IMR-90 (cell line): ENCODE results near the gene ATOH8. TPM values are rescaled to one million over a fixed set of nuclear protein-coding genes. Genes with fewer than 3 reads are reported as not detected.

Experiments used
- ATAC-seq: fragments of 200-7000 bp; cut with Tn5 transposase; 2 replicates; pipeline ENCODE4 v1.9.1; 2020; ENCODE audit warnings: low read depth, mild to moderate bottlenecking, moderate library complexity
- BruUV-seq: library from RNA; stranded (reverse); fragments of 400-500 nt; replicated peaks from 2 replicates; lab custom pipeline; 2021; lab: Mats Ljungman, UMichigan
- CTCF ChIA-PET: fragments of 300-600 bp; formaldehyde crosslinking; extraction: SDS; loops from one replicate; lab custom pipeline; 2021; ENCODE audit warnings: antibody characterized with exemption; lab: Yijun Ruan, JAX
- POLR2A ChIA-PET: fragments of 300-600 bp; sonication (Branson Sonifier 250); formaldehyde crosslinking; loops from one replicate; lab custom pipeline; 2022; ENCODE audit warnings: antibody characterized with exemption; ENCODE audit not compliant: unreplicated experiment; lab: Charles Lee
- DNase-seq: peaks from one replicate; pipeline ENCODE4 v3.0.0; 2013
- H2AFZ ChIP-seq: replicated peaks from 2 replicates; pipeline ENCODE3; 2013; ENCODE audit warnings: low read length, mild to moderate bottlenecking; ENCODE audit not compliant: poor library complexity
- H2AK5ac ChIP-seq: 2 replicates; pipeline ENCODE4 v1.6.1; 2013; ENCODE audit warnings: low read depth, low read length, inconsistent platforms
- H2AK9ac ChIP-seq: replicated peaks from 2 replicates; pipeline ENCODE3; 2013; ENCODE audit warnings: mild to moderate bottlenecking, low read depth, low read length, moderate library complexity; ENCODE audit not compliant: poor library complexity
- H2BK120ac ChIP-seq: 2 replicates; pipeline ENCODE4 v1.6.1; 2013; ENCODE audit warnings: low read depth, low read length, inconsistent platforms
- H2BK15ac ChIP-seq: 3 replicates; pipeline ENCODE4 v1.6.1; 2013; ENCODE audit warnings: low read depth, low read length, inconsistent platforms
- H2BK20ac ChIP-seq: 2 replicates; pipeline ENCODE4 v1.6.1; 2013; ENCODE audit warnings: low read depth, mild to moderate bottlenecking, inconsistent platforms, low read length, moderate library complexity
- H2BK5ac ChIP-seq: 2 replicates; pipeline ENCODE4 v1.6.1; 2013; ENCODE audit warnings: mild to moderate bottlenecking, low read depth, low read length, inconsistent platforms; ENCODE audit not compliant: poor library complexity, severe bottlenecking
- H3K14ac ChIP-seq: replicated peaks from 2 replicates; pipeline ENCODE4 v1.6.1; 2013; ENCODE audit warnings: low read depth, low read length, inconsistent platforms
- H3K18ac ChIP-seq: 2 replicates; pipeline ENCODE4 v1.6.1; 2013; ENCODE audit warnings: low read depth, low read length, control low read depth
- H3K23ac ChIP-seq: 2 replicates; pipeline ENCODE4 v1.6.1; 2013; ENCODE audit warnings: low read depth, low read length, inconsistent platforms
- H3K27ac ChIP-seq: 2 replicates; pipeline ENCODE4 v1.5.1; 2013; ENCODE audit warnings: mild to moderate bottlenecking, control low read depth, low read length; ENCODE audit not compliant: insufficient read depth
- H3K27me3 ChIP-seq: 2 replicates; pipeline ENCODE4 v1.6.1; 2013; ENCODE audit warnings: low read length; ENCODE audit not compliant: control insufficient read depth, insufficient read depth
- H3K36me3 ChIP-seq: 2 replicates; pipeline ENCODE4 v1.6.1; 2013; ENCODE audit warnings: low read length, mixed read lengths; ENCODE audit not compliant: control insufficient read depth, insufficient read depth
- H3K4ac ChIP-seq: 2 replicates; pipeline ENCODE4 v1.6.1; 2013; ENCODE audit warnings: low read depth, low read length, inconsistent platforms
- H3K4me1 ChIP-seq: 2 replicates; pipeline ENCODE4 v1.6.1; 2013; ENCODE audit warnings: low read length, mixed read lengths; ENCODE audit not compliant: control insufficient read depth, insufficient read depth
- H3K4me2 ChIP-seq: 2 replicates; pipeline ENCODE4 v1.6.1; 2013; ENCODE audit warnings: low read depth, mild to moderate bottlenecking, control low read depth, low read length, moderate library complexity
- H3K4me3 ChIP-seq: 2 replicates; pipeline ENCODE4 v1.5.1; 2013; ENCODE audit warnings: low read depth, mild to moderate bottlenecking, control low read depth, low read length, moderate library complexity; ENCODE audit not compliant: insufficient read depth
- H3K56ac ChIP-seq: 2 replicates; pipeline ENCODE4 v1.6.1; 2013; ENCODE audit warnings: low read length, inconsistent platforms; ENCODE audit not compliant: insufficient read depth; ENCODE audit errors: extremely low read depth
- H3K79me1 ChIP-seq, 2 experiments: 2 replicates each; pipeline ENCODE4 v1.6.1; 2013; ENCODE audit warnings: low read length in 2 of 2, inconsistent platforms in 1 of 2, low read depth in 1 of 2
- H3K9ac ChIP-seq: 2 replicates; pipeline ENCODE4 v1.6.1; 2013; ENCODE audit warnings: low read depth, low read length, control low read depth
- H3K9me1 ChIP-seq: 2 replicates; pipeline ENCODE4 v1.6.1; 2013; ENCODE audit warnings: low read length, inconsistent platforms; ENCODE audit not compliant: insufficient read depth
- H3K9me3 ChIP-seq: 2 replicates; pipeline ENCODE4 v1.6.1; 2013; ENCODE audit warnings: low read length; ENCODE audit not compliant: control insufficient read depth, insufficient read depth
- H4K20me1 ChIP-seq: 2 replicates; pipeline ENCODE4 v1.6.1; 2013; ENCODE audit warnings: low read length, inconsistent platforms; ENCODE audit not compliant: insufficient read depth
- H4K5ac ChIP-seq: 2 replicates; pipeline ENCODE4 v1.6.1; 2013; ENCODE audit warnings: mild to moderate bottlenecking, low read depth, low read length, control low read depth
- H4K8ac ChIP-seq, 2 experiments: 2 replicates each; pipeline ENCODE4 v1.6.1; 2013; ENCODE audit warnings: low read depth in 2 of 2, low read length in 2 of 2, control low read depth in 1 of 2, inconsistent platforms in 1 of 2
- H4K91ac ChIP-seq: 2 replicates; pipeline ENCODE4 v1.6.1; 2013; ENCODE audit warnings: low read depth, low read length, inconsistent platforms; ENCODE audit not compliant: insufficient read depth
- NFE2L2 ChIP-seq: fragments of 150-350 bp; IDR thresholded peaks from 2 replicates; pipeline ENCODE4 v1.6.1; 2016; ENCODE audit warnings: low read depth, mild to moderate bottlenecking, low read length
- POLR2A ChIP-seq: IDR thresholded peaks from 2 replicates; pipeline ENCODE4 v1.6.1; 2012; ENCODE audit warnings: mild to moderate bottlenecking, low read depth, low read length
- RFX5 ChIP-seq: IDR thresholded peaks from 2 replicates; pipeline ENCODE4 v1.8.0; 2012; ENCODE audit warnings: low read depth, mild to moderate bottlenecking, low read length, moderate library complexity
- SMC3 ChIP-seq: fragments of 150-350 bp; IDR thresholded peaks from 2 replicates; pipeline ENCODE4 v1.6.1; 2016; ENCODE audit warnings: low read depth, mild to moderate bottlenecking, antibody characterized with exemption, low read length, moderate library complexity
- WGBS, 2 experiments: methylation state at CpG; one replicate each; pipeline versions ENCODE4 v1.1.5 to v1.1.7; 2013; ENCODE audit warnings: missing lambda C conversion rate in 2 of 2; ENCODE audit not compliant: insufficient read length in 1 of 2; ENCODE audit errors: extremely low coverage in 2 of 2; 5-methylcytosine and 5-hydroxymethylcytosine counted together
- dilution Hi-C: fragments of 300-500 bp; cut with HindIII; formaldehyde crosslinking; loops from one replicate; pipeline ENCODE4 v1.14.3; 2018; ENCODE audit warnings: low sequenced_read_pairs; ENCODE audit not compliant: unreplicated experiment
- in situ Hi-C: fragments of 300-500 bp; cut with MboI; formaldehyde crosslinking; loops from 3 replicates; pipeline ENCODE4 v1.14.3; 2019; ENCODE audit warnings: low sequenced_read_pairs, inconsistent platforms, mixed read lengths
- intact Hi-C: fragments of 100-400 bp; cut with micrococcal nuclease; formaldehyde crosslinking; loops from 2 replicates; pipeline ENCODE4 v1.10.0; 2022
- polyA plus RNA-seq, 3 experiments: library from polyadenylated mRNA; depleted of rRNA; stranded (reverse); fragments of >200 nt; gene quantifications; 2 replicates each; pipeline ENCODE4 v1.2.3, GENCODE V29; 2012; ENCODE audit warnings: low replicate concordance in 1 of 3
- total RNA-seq: library from RNA; depleted of rRNA; stranded (reverse); fragments of >200 nt; gene quantifications from 2 replicates; pipeline ENCODE4 v1.2.3, GENCODE V29; 2012

The ATOH8 gene
- total and polyA plus RNA-seq, 2 of the 4 experiments (the other 2 are of a cell fraction), result 7.9 to 9.0 TPM

- Histone ChIP-seq H3K9ac (no peak overlapping the region), H3K18ac (no peak overlapping the region), H3K4me2 (no peak overlapping the region), H2AFZ (no peak overlapping the region), H3K4ac (no peak overlapping the region), H3K27ac (no peak overlapping the region), H2BK15ac (no peak overlapping the region), H3K56ac (no peak overlapping the region), H3K79me1 (peaks cover 0 to 11% of the 10 kb centered on the region in 2 experiments; a peak in 3 of 4 replicates), H3K36me3 (peaks cover 27% of the 10 kb centered on the region), H3K23ac (no peak overlapping the region), H3K27me3 (no peaks in the 10 kb centered on the region), H2BK120ac (no peak overlapping the region), H4K91ac (no peak overlapping the region), H3K9me3 (no peaks in the 10 kb centered on the region), H3K4me1 (peaks cover 17% of the 10 kb centered on the region), H4K20me1 (no peaks in the 10 kb centered on the region; the same call in 1 of the 2 replicates), H2BK20ac (no peak overlapping the region), H4K8ac (no peak overlapping the region), H3K14ac (0 out of 2 replicates have a peak overlapping the region, but pooled peaks have one; percentile 39), H4K5ac (no peak overlapping the region), H3K9me1 (peaks cover 18% of the 10 kb centered on the region), H3K4me3 (no peak overlapping the region), H2AK5ac (0 out of 2 replicates have a peak overlapping the region, but pooled peaks have one; percentile 23), H2BK5ac (no peak overlapping the region), H2AK9ac (peak overlapping the region; percentile 65)
- dilution Hi-C loops (no loop called here), in situ Hi-C loops (no loop called here), intact Hi-C loops (no loop called here)
- ATAC-seq (no peak), DNase-seq (no peak)
- ChIA-PET POLR2A (no interaction called here), CTCF (no interaction called here)
- no peak for TF ChIP-seq SMC3
- TF ChIP-seq POLR2A, result no peak
- TF ChIP-seq RFX5, result no peak
- no peak for TF ChIP-seq NFE2L2
- 100% methylated on average over 3 of the region's 8 CpGs; no CpG with 5 or more reads in 1 of the 2 experiments for WGBS, 2 experiments
- BruUV-seq, result no TSS peak
Measured at GRCh38 chr2:85787282-85787980, 33.6 kb downstream of the ATOH8 start.
